MM.1S (cell line): ENCODE results near the gene LYPD5.
"Not testable (repeated sequence)": the region's sequence is repeated elsewhere in the genome, so short reads cannot be mapped to it uniquely, and the experiment has no call there.

Experiments used
- CTCF ChIP-seq: fragments of 300-600 bp; sonication (generic); IDR thresholded peaks from 2 replicates; pipeline ENCODE4 v1.5.1; 2016; ENCODE audit warnings: antibody characterized with exemption, low read length, mixed read lengths
- EZH2 ChIP-seq: fragments of 300-600 bp; sonication (generic); optimal IDR thresholded peaks from 2 replicates; pipeline ENCODE3; 2017; ENCODE audit warnings: low read depth, mild to moderate bottlenecking, antibody characterized with exemption, low read length, mixed read lengths
- EZH2phosphoT487 ChIP-seq: fragments of 300-600 bp; sonication (generic); IDR thresholded peaks from 2 replicates; pipeline ENCODE4 v1.6.1; 2018; ENCODE audit warnings: antibody characterized with exemption, low read length

- TF ChIP-seq CTCF, EZH2, EZH2phosphoT487: not testable (repeated sequence)
Observed at GRCh38 chr19:43817454-43817853, 15.2 kb upstream of the LYPD5 start.
